HFF-Myc (cell line): Measurements from ENCODE around the gene NR3C2.
A peak's percentile ranks its signal among the peaks of the same experiment; 100 is the strongest.

ENCODE experiments used
- DNase-seq: peaks from one replicate; pipeline ENCODE4 v3.0.0-alpha.2; 2011; ENCODE audit warnings: low read depth; ENCODE audit errors: extremely low read depth
- H3K4me3 ChIP-seq: replicated peaks from 2 replicates; pipeline ENCODE4 v1.5.1; 2011; ENCODE audit warnings: low read depth, mild to moderate bottlenecking, control low read depth, low read length
- TF ChIP-seq, protein P1 (sequence below): IDR thresholded peaks from 2 replicates; pipeline ENCODE4 v1.5.1; 2012; ENCODE audit warnings: mild to moderate bottlenecking, low read depth, low read length, control low read depth; ENCODE audit errors: missing control alignments

Gene NR3C2

DNA sequence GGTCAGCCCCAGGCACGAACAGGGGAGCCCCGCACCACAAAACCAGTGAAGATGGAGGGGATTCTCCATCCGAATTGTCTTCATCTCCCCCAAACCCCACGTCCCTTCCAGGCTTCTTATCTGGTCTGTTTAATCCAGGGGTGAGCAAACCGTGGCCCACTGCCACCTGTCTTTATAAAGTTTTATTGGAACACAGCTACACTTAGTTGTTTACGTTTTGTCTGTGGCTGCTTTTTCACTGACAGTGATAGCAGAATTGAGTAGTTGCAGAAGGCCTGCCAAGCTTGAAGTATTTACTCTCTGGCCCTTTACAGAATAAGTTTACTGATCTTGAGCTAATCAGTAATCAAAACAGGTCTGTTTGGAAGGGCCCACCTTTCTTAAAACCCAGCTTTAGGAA, 386.4 kb downstream of the NR3C2 start:
- DNase-seq: no peak
- H3K4me3 ChIP-seq: no peak overlapping the region
- TF ChIP-seq, protein P1, sequence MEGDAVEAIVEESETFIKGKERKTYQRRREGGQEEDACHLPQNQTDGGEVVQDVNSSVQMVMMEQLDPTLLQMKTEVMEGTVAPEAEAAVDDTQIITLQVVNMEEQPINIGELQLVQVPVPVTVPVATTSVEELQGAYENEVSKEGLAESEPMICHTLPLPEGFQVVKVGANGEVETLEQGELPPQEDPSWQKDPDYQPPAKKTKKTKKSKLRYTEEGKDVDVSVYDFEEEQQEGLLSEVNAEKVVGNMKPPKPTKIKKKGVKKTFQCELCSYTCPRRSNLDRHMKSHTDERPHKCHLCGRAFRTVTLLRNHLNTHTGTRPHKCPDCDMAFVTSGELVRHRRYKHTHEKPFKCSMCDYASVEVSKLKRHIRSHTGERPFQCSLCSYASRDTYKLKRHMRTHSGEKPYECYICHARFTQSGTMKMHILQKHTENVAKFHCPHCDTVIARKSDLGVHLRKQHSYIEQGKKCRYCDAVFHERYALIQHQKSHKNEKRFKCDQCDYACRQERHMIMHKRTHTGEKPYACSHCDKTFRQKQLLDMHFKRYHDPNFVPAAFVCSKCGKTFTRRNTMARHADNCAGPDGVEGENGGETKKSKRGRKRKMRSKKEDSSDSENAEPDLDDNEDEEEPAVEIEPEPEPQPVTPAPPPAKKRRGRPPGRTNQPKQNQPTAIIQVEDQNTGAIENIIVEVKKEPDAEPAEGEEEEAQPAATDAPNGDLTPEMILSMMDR: no peak

DNA sequence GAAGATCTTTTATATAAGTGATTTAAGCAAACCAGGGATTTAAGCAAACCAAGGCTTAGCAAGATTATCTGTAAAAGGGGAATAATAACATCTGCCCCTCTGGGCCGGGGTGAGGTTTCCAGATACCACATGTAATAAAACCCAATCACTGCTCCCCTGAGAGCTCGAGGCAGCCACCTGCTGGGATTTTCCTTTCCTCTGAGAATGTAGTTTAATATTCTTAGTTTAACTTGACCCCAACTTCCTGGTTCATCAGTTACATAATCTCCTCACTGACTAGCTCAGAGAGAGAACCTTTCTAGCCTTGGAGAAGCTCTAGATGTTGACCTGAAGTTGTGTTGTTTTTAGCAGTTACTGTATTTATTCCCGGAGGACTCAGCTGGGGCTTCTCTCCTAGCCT, 387.9 kb downstream of the NR3C2 start:
- TF ChIP-seq, protein P1: no peak
- DNase-seq: peak; percentile 10
- H3K4me3 ChIP-seq: no peak overlapping the region

DNA sequence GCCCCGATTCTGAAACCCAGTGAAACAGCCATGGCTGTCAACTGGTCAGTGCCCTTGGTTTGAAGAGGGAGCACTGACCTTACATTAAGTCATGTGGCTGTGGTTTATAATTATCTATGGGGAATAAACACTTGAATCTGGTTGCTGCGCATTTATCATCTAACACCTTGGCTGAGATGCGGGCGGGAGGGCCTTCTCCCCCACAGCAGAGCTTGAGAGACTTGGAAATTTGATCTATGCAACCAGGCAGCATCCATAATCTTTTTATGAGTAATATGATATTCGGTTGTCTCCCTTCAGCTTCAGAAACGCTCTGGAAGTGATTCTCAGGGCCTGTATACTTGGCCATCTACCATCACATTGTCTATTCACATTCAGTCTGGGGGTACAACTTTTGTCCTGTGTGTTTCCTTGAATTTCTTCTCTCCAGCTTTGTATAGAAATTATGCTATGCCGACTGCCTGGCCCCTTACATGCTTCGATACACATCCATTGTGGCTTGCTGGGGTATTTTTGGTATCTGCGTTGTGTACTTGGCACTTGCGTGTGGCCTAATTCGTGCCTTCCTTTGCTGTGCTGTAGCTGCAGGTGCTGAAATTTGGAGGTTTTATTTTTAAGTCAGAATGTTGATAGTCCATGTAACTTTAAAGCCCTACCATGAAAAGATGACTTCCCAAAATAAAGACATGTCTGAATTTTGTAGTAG, 388.8 kb downstream of the NR3C2 start:
- TF ChIP-seq, protein P1: no peak
- DNase-seq: no peak
- H3K4me3 ChIP-seq: no peak overlapping the region

DNA sequence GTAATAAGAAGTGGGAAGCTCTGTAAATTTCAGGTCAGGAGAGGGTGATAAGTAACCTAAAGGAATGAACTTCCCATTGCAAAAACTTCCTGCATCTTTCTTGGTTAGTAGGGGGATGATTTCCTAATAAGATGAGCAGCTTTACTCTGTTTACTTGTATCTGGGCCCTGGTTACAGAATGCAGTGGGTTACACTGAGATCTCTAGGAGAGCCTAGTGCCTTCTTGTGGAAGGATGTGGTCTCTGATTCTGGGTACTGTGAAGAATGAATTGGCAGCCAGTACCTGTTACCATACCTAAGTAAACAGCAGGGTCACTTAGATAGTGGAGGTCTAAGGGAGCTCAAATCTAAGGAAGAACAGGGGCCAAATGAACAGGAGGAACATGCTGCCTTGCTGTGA, 389.8 kb downstream of the NR3C2 start:
- TF ChIP-seq, protein P1: no peak
- no peak for DNase-seq
- no peak overlapping the region for H3K4me3 ChIP-seq

DNA sequence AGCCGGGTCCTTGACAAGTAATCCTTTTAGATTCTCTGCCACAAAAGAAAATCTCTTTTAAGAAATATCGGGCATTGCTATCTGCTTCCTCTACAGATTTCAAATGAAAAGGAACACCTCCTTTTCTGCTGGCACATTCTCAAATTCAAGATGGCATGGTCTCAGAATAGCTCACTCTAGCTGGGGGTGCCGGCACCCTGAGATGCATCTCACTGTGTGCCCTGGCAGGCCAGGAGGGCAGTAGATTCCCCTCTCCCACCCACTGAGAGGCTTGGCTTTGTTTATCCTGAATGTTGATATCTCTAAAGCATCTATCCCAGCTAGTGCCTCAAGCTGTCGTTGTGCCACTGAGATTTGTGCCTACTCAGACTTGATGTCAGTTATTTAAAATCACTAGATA, 390.8 kb downstream of the NR3C2 start:
- DNase-seq: no peak
- TF ChIP-seq, protein P1: no peak
- no peak overlapping the region for H3K4me3 ChIP-seq

DNA sequence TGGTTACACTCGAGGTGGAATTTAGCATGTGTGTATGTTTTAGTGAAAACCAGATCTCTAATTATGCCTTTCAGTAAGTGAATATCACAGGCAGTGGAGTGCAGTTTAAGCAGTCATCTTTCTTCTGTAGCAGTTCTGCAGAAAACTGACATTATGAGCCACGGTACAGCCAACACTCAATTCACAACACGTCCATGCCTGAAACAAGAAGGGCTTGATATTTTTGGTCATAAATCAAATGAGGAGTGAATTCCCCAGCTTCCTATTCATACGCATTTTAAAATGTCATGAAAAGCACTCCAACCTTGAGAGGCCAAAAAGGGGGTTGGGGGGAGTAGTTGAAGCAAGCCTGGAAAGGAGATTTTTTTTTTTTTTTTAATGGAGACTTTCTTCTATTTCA, 393.6 kb downstream of the NR3C2 start:
- H3K4me3 ChIP-seq: no peak overlapping the region
- no peak for DNase-seq
- TF ChIP-seq, protein P1: no peak

DNA sequence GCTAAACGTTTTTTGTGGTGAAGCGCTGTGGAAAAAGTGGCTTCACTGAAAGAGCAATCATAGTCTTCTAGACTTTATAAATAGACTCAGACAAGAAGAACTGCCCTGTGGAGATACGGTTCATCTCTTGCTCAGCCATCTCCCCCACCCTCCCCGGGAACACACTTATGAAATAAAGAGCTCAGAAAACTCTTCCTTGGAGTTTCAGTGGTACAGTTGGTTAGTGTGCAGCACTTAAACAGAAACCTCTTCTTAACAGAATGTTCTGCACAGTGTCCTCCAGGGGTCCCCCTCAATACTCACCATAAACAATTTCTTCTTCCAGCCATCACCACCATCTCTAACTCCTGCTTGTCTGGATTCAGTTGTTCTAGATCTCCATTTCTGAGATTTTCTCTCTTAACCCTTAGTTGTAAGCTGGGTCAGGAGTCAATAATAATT, 397.3 kb downstream of the NR3C2 start:
- no peak for DNase-seq
- TF ChIP-seq, protein P1: no peak
- no peak overlapping the region for H3K4me3 ChIP-seq
